SK-N-SH (cell line): ENCODE measurements around the gene MTCL1. TPM values are rescaled to one million over a fixed set of nuclear protein-coding genes. Genes with fewer than 3 reads are reported as not detected.
A peak's percentile ranks its signal among the peaks of the same experiment; 100 is the strongest.

Experiments
- CTCF ChIA-PET: fragments of 300-600, 350-600 bp; formaldehyde crosslinking; extraction: SDS; loops from one replicate; lab custom pipeline; 2021; lab: Yijun Ruan, JAX
- POLR2A ChIA-PET: fragments of 350-600 bp; sonication (Branson Sonifier 250); formaldehyde crosslinking; extraction: SDS; loops from one replicate; lab custom pipeline; 2020; ENCODE audit warnings: antibody characterized with exemption, inconsistent platforms; lab: Yijun Ruan, JAX
- DNase-seq: peaks from one replicate; pipeline ENCODE4 v3.0.0; 2012
- H2AFZ ChIP-seq: fragments of 200-600 bp; sonication (generic); 2 replicates; pipeline ENCODE4 v1.8.1; 2016; ENCODE audit warnings: antibody characterized with exemption, mild to moderate bottlenecking, low read depth
- H3F3A ChIP-seq: fragments of 200-600 bp; sonication (generic); replicated peaks from 2 replicates; pipeline ENCODE3; 2016; ENCODE audit warnings: antibody characterized with exemption, mild to moderate bottlenecking; ENCODE audit not compliant: insufficient read depth
- H3K27ac ChIP-seq, 2 experiments: fragments of 200-500 bp in 1 of 2; fragments of 200-600 bp in 1 of 2; sonication (Bioruptor generic) in 1 of 2; sonication (generic), shearing (Covaris generic) in 1 of 2; 2 replicates each; pipeline versions ENCODE4 v1.5.1 to v1.6.1; 2014 to 2016; ENCODE audit warnings: low read depth in 2 of 2, inconsistent platforms in 1 of 2, low read length in 1 of 2, mild to moderate bottlenecking in 1 of 2, mixed read lengths in 1 of 2
- H3K27me3 ChIP-seq: fragments of 200-600 bp; sonication (generic), shearing (Covaris generic); 2 replicates; pipeline ENCODE4 v1.6.1; 2016; ENCODE audit warnings: mixed run types; ENCODE audit not compliant: insufficient read depth
- H3K36me3 ChIP-seq, 2 experiments: fragments of 200-500 bp in 1 of 2; fragments of 200-600 bp in 1 of 2; sonication (Bioruptor generic) in 1 of 2; sonication (generic) in 1 of 2; replicated peaks in 1 of 2; 2 replicates each; pipeline versions ENCODE3 to v1.5.1; 2014 to 2016; ENCODE audit warnings: low read length in 1 of 2, mild to moderate bottlenecking in 1 of 2; ENCODE audit not compliant: insufficient read depth in 2 of 2, control insufficient read depth in 1 of 2
- H3K4me1 ChIP-seq, 2 experiments: fragments of 200-500 bp in 1 of 2; fragments of 200-600 bp in 1 of 2; sonication (Bioruptor generic) in 1 of 2; sonication (generic), shearing (Covaris generic) in 1 of 2; 2 replicates each; pipeline versions ENCODE4 v1.5.1 to v1.6.1; 2014 to 2016; ENCODE audit warnings: low read depth in 1 of 2, low read length in 1 of 2, mixed run types in 1 of 2; ENCODE audit not compliant: insufficient read depth in 2 of 2, control insufficient read depth in 1 of 2
- H3K4me2 ChIP-seq: fragments of 200-600 bp; sonication (generic), shearing (Covaris generic); 2 replicates; pipeline ENCODE4 v1.6.1; 2017; ENCODE audit warnings: mixed run types
- H3K4me3 ChIP-seq, 2 experiments: fragments of 200-500 bp in 1 of 2; fragments of 200-600 bp in 1 of 2; sonication (Bioruptor generic) in 1 of 2; sonication (generic), shearing (Covaris generic) in 1 of 2; 2 replicates each; pipeline versions ENCODE4 v1.5.1 to v1.8.1; 2014 to 2016; ENCODE audit warnings: low read depth in 2 of 2, inconsistent platforms in 1 of 2, low read length in 1 of 2, mild to moderate bottlenecking in 1 of 2, mixed read lengths in 1 of 2, moderate library complexity in 1 of 2
- H3K79me2 ChIP-seq: fragments of 200-600 bp; sonication (generic); 2 replicates; pipeline ENCODE4 v1.8.1; 2017; ENCODE audit warnings: mild to moderate bottlenecking; ENCODE audit not compliant: insufficient read depth
- H3K9ac ChIP-seq: fragments of 200-600 bp; sonication (generic); 2 replicates; pipeline ENCODE4 v1.6.1; 2017; ENCODE audit warnings: mixed run types
- H3K9me2 ChIP-seq: fragments of 200-600 bp; sonication (generic); 2 replicates; pipeline ENCODE4 v1.6.1; 2017; ENCODE audit warnings: mixed run types
- H3K9me3 ChIP-seq: fragments of 200-600 bp; sonication (generic); 2 replicates; pipeline ENCODE4 v1.6.1; 2017; ENCODE audit warnings: mixed run types, mild to moderate bottlenecking, moderate library complexity
- H4K20me1 ChIP-seq: fragments of 200-600 bp; sonication (generic); 2 replicates; pipeline ENCODE4 v1.6.1; 2017; ENCODE audit warnings: mild to moderate bottlenecking, mixed run types; ENCODE audit not compliant: insufficient read depth
- CHD2 ChIP-seq: fragments of 150-350 bp; IDR thresholded peaks from 2 replicates; pipeline ENCODE4 v1.6.1; 2018; ENCODE audit warnings: low read length; ENCODE audit not compliant: partially characterized antibody
- ELF1 ChIP-seq: IDR thresholded peaks from 2 replicates; pipeline ENCODE4 v1.4.0; 2012
- EP300 ChIP-seq, 2 experiments: IDR thresholded peaks; 2 replicates each; pipeline versions ENCODE4 v1.4.0 to v1.6.1; 2012; ENCODE audit warnings: borderline replicate concordance in 1 of 2, low read depth in 1 of 2, low read length in 1 of 2
- FOSL2 ChIP-seq: IDR thresholded peaks from 2 replicates; pipeline ENCODE4 v1.4.0; 2012; ENCODE audit warnings: low read depth, mild to moderate bottlenecking, moderate library complexity, borderline replicate concordance
- FOXJ3 ChIP-seq: sonication (generic); formaldehyde crosslinking; IDR thresholded peaks from 2 replicates; pipeline ENCODE4 v1.5.1; 2020; ENCODE audit warnings: mild to moderate bottlenecking, missing genetic modification reagents
- GATA2 ChIP-seq: sonication (generic); formaldehyde crosslinking; IDR thresholded peaks from 2 replicates; pipeline ENCODE4 v1.5.0; 2020; ENCODE audit warnings: mild to moderate bottlenecking, missing genetic modification reagents
- JUND ChIP-seq: IDR thresholded peaks from 2 replicates; pipeline ENCODE4 v1.4.0; 2012
- MEF2A ChIP-seq: IDR thresholded peaks from 2 replicates; pipeline ENCODE4 v1.4.0; 2012; ENCODE audit warnings: low read depth, borderline replicate concordance
- NRF1 ChIP-seq: IDR thresholded peaks from 2 replicates; pipeline ENCODE4 v1.6.1; 2012; ENCODE audit warnings: low read depth, mild to moderate bottlenecking, low read length
- POLR2AphosphoS5 ChIP-seq: IDR thresholded peaks from 2 replicates; pipeline ENCODE4 v1.6.1; 2012; ENCODE audit warnings: low read depth, low read length
- RAD21 ChIP-seq: IDR thresholded peaks from 2 replicates; pipeline ENCODE4 v1.6.1; 2012; ENCODE audit warnings: mild to moderate bottlenecking, low read length
- REST ChIP-seq: IDR thresholded peaks from 2 replicates; pipeline ENCODE4 v1.6.1; 2012; ENCODE audit warnings: mild to moderate bottlenecking, low read depth, low read length, moderate library complexity
- RXRA ChIP-seq: IDR thresholded peaks from 2 replicates; pipeline ENCODE4 v1.4.0; 2012; ENCODE audit warnings: low read depth, mild to moderate bottlenecking, borderline replicate concordance
- SIN3A ChIP-seq: IDR thresholded peaks from 2 replicates; pipeline ENCODE4 v1.6.1; 2012; ENCODE audit warnings: low read depth, mild to moderate bottlenecking, low read length, moderate library complexity, borderline replicate concordance
- TAF1 ChIP-seq: IDR thresholded peaks from 2 replicates; pipeline ENCODE4 v1.6.1; 2012; ENCODE audit warnings: low read depth, mild to moderate bottlenecking, low read length, moderate library complexity, borderline replicate concordance
- TCF12 ChIP-seq: IDR thresholded peaks from 2 replicates; pipeline ENCODE4 v1.4.0; 2012
- USF2 ChIP-seq: fragments of 150-350 bp; IDR thresholded peaks from 2 replicates; pipeline ENCODE4 v1.6.1; 2017; ENCODE audit warnings: antibody characterized with exemption, low read length, low read depth, borderline replicate concordance
- YY1 ChIP-seq: IDR thresholded peaks from 2 replicates; pipeline ENCODE4 v1.4.0; 2012; ENCODE audit warnings: low read depth, mild to moderate bottlenecking
- WGBS: methylation state at CpG from one replicate; pipeline ENCODE4 v1.1.6; 2017; ENCODE audit warnings: low lambda C conversion rate; 5-methylcytosine and 5-hydroxymethylcytosine counted together
- polyA plus RNA-seq, 3 experiments: library from polyadenylated mRNA; depleted of rRNA; stranded (reverse); fragments of >200 nt; gene quantifications; 2 replicates each; pipeline ENCODE4 v1.2.3, GENCODE V29; 2012
- TF ChIP-seq, protein P1 (sequence below): IDR thresholded peaks from 2 replicates; pipeline ENCODE4; 2012

Gene MTCL1
- polyA plus RNA-seq, 1 of the 3 experiments (the other 2 are of a cell fraction): 33.5 TPM

GRCh38 chr18:8747440-8747937 is 42.1 kb downstream of the MTCL1 start:
- no peaks in the 10 kb centered on the region for H3K27me3 ChIP-seq
- no peaks in the 10 kb centered on the region for H4K20me1 ChIP-seq
- peaks cover 4% of the 10 kb centered on the region in 2 experiments for H3K36me3 ChIP-seq
- ChIA-PET CTCF (no interaction called here), POLR2A (interaction anchor here (1.1 kb wide), 1 partner anchor 18 kb away, joined by 4 read pairs; no protein-coding TSS in a partner anchor)
- peaks cover 29% of the 10 kb centered on the region for H3F3A ChIP-seq
- H2AFZ ChIP-seq: no peak overlapping the region
- no peaks in the 10 kb centered on the region for H3K9me3 ChIP-seq
- no peaks in the 10 kb centered on the region for H3K9me2 ChIP-seq
- H3K79me2 ChIP-seq: peaks cover 73% of the 10 kb centered on the region
- TF ChIP-seq NRF1 (no peak), CHD2 (no peak), POLR2AphosphoS5 (no peak; the same call in 1 of the 2 replicates), YY1 (no peak), MEF2A (no peak), TCF12 (peak; percentile 82), RAD21 (no peak), TAF1 (no peak), EP300 (IDR thresholded peaks at IDR 0.05; ENCODE audit: borderline replicate concordance in 1 of 2, low read depth in 1 of 2, low read length in 1 of 2) (peak; percentile 35 to 75; a peak in 2 of 4 replicates), REST (no peak), FOSL2 (peak; percentile 49; the same call in 1 of the 2 replicates), GATA2 (no peak), SIN3A (no peak), USF2 (no peak), RXRA (no peak; the same call in 1 of the 2 replicates), FOXJ3 (CRISPR knock-in tag) (no peak), JUND (peak; percentile 51; the same call in 1 of the 2 replicates), ELF1 (no peak)
- TF ChIP-seq, protein P1, sequence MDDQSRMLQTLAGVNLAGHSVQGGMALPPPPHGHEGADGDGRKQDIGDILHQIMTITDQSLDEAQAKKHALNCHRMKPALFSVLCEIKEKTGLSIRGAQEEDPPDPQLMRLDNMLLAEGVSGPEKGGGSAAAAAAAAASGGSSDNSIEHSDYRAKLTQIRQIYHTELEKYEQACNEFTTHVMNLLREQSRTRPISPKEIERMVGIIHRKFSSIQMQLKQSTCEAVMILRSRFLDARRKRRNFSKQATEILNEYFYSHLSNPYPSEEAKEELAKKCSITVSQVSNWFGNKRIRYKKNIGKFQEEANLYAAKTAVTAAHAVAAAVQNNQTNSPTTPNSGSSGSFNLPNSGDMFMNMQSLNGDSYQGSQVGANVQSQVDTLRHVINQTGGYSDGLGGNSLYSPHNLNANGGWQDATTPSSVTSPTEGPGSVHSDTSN: peak; percentile 40; the same call in 1 of the 2 replicates
- peak overlapping the region; percentile 67 for H3K4me2 ChIP-seq
- no peak overlapping the region for H3K4me3 ChIP-seq
- DNase-seq: no peak
- peak overlapping the region; percentile 76 to 84 for H3K27ac ChIP-seq
- H3K9ac ChIP-seq: 0 out of 2 replicates have a peak overlapping the region, but pooled peaks have one; percentile 19
- WGBS: 11% methylated on average over 6 of the region's 6 CpGs
- H3K4me1 ChIP-seq: peaks cover 37 to 58% of the 10 kb centered on the region in 2 experiments
